Testis (tissue), 2 donors: ENCODE measurements around the gene PNMA1.
"Not testable (repeated sequence)": the region's sequence is repeated elsewhere in the genome, so short reads cannot be mapped to it uniquely, and the experiment has no call there.

Experiments used
- POLR2A ChIP-seq: fragments of 450-650 bp; IDR thresholded peaks from one replicate; pipeline ENCODE4 v1.6.1; 2017; ENCODE audit warnings: antibody characterized with exemption, mild to moderate bottlenecking, moderate library complexity
- TF ChIP-seq, protein P1 (sequence below), 3 experiments: fragments of 450-650 bp in 2 of 3; fragments of 200-600 bp in 1 of 3; sonication (generic) in 1 of 3; IDR thresholded peaks; one replicate each; pipeline ENCODE4 v1.5.1; 2016 to 2019; ENCODE audit warnings: antibody characterized with exemption in 3 of 3, mild to moderate bottlenecking in 2 of 3, moderate library complexity in 1 of 3

- TF ChIP-seq, protein P1, sequence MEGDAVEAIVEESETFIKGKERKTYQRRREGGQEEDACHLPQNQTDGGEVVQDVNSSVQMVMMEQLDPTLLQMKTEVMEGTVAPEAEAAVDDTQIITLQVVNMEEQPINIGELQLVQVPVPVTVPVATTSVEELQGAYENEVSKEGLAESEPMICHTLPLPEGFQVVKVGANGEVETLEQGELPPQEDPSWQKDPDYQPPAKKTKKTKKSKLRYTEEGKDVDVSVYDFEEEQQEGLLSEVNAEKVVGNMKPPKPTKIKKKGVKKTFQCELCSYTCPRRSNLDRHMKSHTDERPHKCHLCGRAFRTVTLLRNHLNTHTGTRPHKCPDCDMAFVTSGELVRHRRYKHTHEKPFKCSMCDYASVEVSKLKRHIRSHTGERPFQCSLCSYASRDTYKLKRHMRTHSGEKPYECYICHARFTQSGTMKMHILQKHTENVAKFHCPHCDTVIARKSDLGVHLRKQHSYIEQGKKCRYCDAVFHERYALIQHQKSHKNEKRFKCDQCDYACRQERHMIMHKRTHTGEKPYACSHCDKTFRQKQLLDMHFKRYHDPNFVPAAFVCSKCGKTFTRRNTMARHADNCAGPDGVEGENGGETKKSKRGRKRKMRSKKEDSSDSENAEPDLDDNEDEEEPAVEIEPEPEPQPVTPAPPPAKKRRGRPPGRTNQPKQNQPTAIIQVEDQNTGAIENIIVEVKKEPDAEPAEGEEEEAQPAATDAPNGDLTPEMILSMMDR (IDR thresholded peaks at IDR 0.05) = not testable (repeated sequence)
- TF ChIP-seq POLR2A = not testable (repeated sequence)
These were observed 6.1 kb downstream of the PNMA1 start for GRCh38 chr14:73708076-73708475.
